Gastroesophageal sphincter (tissue), 3 donors: ENCODE measurements around the gene ZMAT5.
A peak's percentile ranks its signal among the peaks of the same experiment; 100 is the strongest.

Experiments used
- EP300 ChIP-seq: sonication (generic); formaldehyde crosslinking; IDR thresholded peaks from one replicate; pipeline ENCODE4 v1.6.1; 2017; ENCODE audit warnings: antibody characterized with exemption, mild to moderate bottlenecking
- POLR2A ChIP-seq, 2 donors: fragments of 450-650 bp; IDR thresholded peaks; one replicate each; pipeline ENCODE4 v1.6.1; 2017; ENCODE audit warnings: antibody characterized with exemption in 2 of 2, mild to moderate bottlenecking in 2 of 2, moderate library complexity in 1 of 2
- TF ChIP-seq, protein P1 (sequence below), 4 experiments: fragments of 200-600 bp in 2 of 4; fragments of 450-650 bp in 2 of 4; sonication (generic) in 1 of 4; IDR thresholded peaks; one replicate each; pipeline ENCODE4 v1.5.1; 2017 to 2019; ENCODE audit warnings: antibody characterized with exemption in 4 of 4, mild to moderate bottlenecking in 2 of 4, moderate library complexity in 2 of 4

DNA sequence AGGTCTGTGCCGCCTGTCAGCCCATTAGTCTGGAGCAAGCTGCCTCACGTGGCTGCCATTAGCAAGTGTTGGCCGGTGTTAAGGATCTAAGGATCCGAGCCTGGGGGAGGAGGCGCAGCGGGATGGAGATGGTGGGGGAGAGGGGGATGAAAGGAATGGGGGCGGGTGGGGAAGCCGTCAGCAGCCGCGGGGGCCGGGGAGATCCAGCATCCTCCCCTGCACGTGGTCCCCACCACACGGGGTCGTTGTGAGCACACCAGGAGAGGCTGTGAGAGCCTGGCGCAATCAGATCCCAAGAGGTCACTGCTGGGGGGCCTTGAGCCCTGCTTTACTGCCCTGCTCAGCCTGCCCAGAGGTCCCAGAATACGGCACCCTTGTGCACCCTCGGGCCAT, 39.7 kb downstream of the ZMAT5 start:
- TF ChIP-seq, protein P1, sequence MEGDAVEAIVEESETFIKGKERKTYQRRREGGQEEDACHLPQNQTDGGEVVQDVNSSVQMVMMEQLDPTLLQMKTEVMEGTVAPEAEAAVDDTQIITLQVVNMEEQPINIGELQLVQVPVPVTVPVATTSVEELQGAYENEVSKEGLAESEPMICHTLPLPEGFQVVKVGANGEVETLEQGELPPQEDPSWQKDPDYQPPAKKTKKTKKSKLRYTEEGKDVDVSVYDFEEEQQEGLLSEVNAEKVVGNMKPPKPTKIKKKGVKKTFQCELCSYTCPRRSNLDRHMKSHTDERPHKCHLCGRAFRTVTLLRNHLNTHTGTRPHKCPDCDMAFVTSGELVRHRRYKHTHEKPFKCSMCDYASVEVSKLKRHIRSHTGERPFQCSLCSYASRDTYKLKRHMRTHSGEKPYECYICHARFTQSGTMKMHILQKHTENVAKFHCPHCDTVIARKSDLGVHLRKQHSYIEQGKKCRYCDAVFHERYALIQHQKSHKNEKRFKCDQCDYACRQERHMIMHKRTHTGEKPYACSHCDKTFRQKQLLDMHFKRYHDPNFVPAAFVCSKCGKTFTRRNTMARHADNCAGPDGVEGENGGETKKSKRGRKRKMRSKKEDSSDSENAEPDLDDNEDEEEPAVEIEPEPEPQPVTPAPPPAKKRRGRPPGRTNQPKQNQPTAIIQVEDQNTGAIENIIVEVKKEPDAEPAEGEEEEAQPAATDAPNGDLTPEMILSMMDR (IDR thresholded peaks at IDR 0.05) = peak in 1 of 4 experiments; percentile 50
- TF ChIP-seq POLR2A (IDR thresholded peaks at IDR 0.05) (no peak), EP300 (no peak)
